ENCODE measurements around the gene POLR1D.

POLR1D gene

GRCh38 chr13:27599845-27600553 is 21.7 kb upstream of the POLR1D start:
- TF ChIP-seq GATA1 (IDR thresholded peaks at IDR 0.05; ENCODE audit: low read depth, low read length), result peak; percentile 64
- peak; percentile 59 for TF ChIP-seq POLR2A (IDR thresholded peaks at IDR 0.05; ENCODE audit: low read length)
- DNase-seq, result peak; percentile 88 to 94

- no peak for TF ChIP-seq POLR2A (IDR thresholded peaks at IDR 0.05; ENCODE audit: low read length)
- TF ChIP-seq GATA1 (IDR thresholded peaks at IDR 0.05; ENCODE audit: low read depth, low read length), result no peak
- DNase-seq, result peak; percentile 65 to 86
These were observed 21.0 kb upstream of the POLR1D start for GRCh38 chr13:27600711-27601110.

- peak in 1 of 2 experiments; percentile 48 for DNase-seq
- no peak for TF ChIP-seq GATA1 (IDR thresholded peaks at IDR 0.05; ENCODE audit: low read depth, low read length)
- TF ChIP-seq POLR2A (IDR thresholded peaks at IDR 0.05; ENCODE audit: low read length), result no peak
These were observed 20.5 kb upstream of the POLR1D start for GRCh38 chr13:27601208-27601607.

- DNase-seq, result no peak
- no peak for TF ChIP-seq GATA1 (IDR thresholded peaks at IDR 0.05; ENCODE audit: low read depth, low read length)
- TF ChIP-seq POLR2A (IDR thresholded peaks at IDR 0.05; ENCODE audit: low read length), result no peak
These were observed 19.9 kb upstream of the POLR1D start for GRCh38 chr13:27601803-27602202.

GRCh38 chr13:27605099-27605498 is 16.6 kb upstream of the POLR1D start:
- TF ChIP-seq GATA1 (IDR thresholded peaks at IDR 0.05; ENCODE audit: low read depth, low read length), result no peak
- no peak for TF ChIP-seq POLR2A (IDR thresholded peaks at IDR 0.05; ENCODE audit: low read length)
- peak; percentile 60 to 65 for DNase-seq

- TF ChIP-seq GATA1 (IDR thresholded peaks at IDR 0.05; ENCODE audit: low read depth, low read length), result no peak
- peak; percentile 29 for TF ChIP-seq POLR2A (IDR thresholded peaks at IDR 0.05; ENCODE audit: low read length)
- peak; percentile 61 to 71 for DNase-seq
These were observed 16.0 kb upstream of the POLR1D start for GRCh38 chr13:27605610-27606200.

GRCh38 chr13:27607125-27607524 is 14.6 kb upstream of the POLR1D start:
- TF ChIP-seq POLR2A (IDR thresholded peaks at IDR 0.05; ENCODE audit: low read length), result no peak
- TF ChIP-seq GATA1 (IDR thresholded peaks at IDR 0.05; ENCODE audit: low read depth, low read length), result no peak
- peak; percentile 36 to 72 for DNase-seq

GRCh38 chr13:27613628-27614027 is 8.1 kb upstream of the POLR1D start:
- no peak for DNase-seq
- TF ChIP-seq POLR2A (IDR thresholded peaks at IDR 0.05; ENCODE audit: low read length) (no peak), GATA1 (IDR thresholded peaks at IDR 0.05; ENCODE audit: low read depth, low read length) (no peak)

- DNase-seq, result no peak
These were observed 3.8 kb upstream of the POLR1D start for GRCh38 chr13:27617881-27618321.

GRCh38 chr13:27619093-27619727 is 2.5 kb upstream of the POLR1D start:
- peak; percentile 25 to 60 for DNase-seq
- TF ChIP-seq GATA1 (IDR thresholded peaks at IDR 0.05; ENCODE audit: low read depth, low read length) (no peak), POLR2A (IDR thresholded peaks at IDR 0.05; ENCODE audit: low read length) (no peak)

More at GRCh38 chr13:27617881-27618321, 3.8 kb upstream of the POLR1D start:
- TF ChIP-seq GATA1 (IDR thresholded peaks at IDR 0.05; ENCODE audit: low read depth, low read length), result no peak

GRCh38 chr13:27619728-27620376 is 1.8 kb upstream of the POLR1D start:
- peak; percentile 77 to 85 for DNase-seq

GRCh38 chr13:27620377-27621115 is 1.1 kb upstream of the POLR1D start, which contains the start of gene LNX2:
Gene LNX2 (minus strand): TSS chr13:27620529. CDS start chr13:27581703, 38,826 bp downstream.
- TF ChIP-seq POLR2A (IDR thresholded peaks at IDR 0.05; ENCODE audit: low read length) (peak; percentile 56), GATA1 (IDR thresholded peaks at IDR 0.05; ENCODE audit: low read depth, low read length) (no peak)
- peak; percentile 96 to 98 for DNase-seq

More at GRCh38 chr13:27619728-27620376, 1.8 kb upstream of the POLR1D start:
- TF ChIP-seq POLR2A (IDR thresholded peaks at IDR 0.05; ENCODE audit: low read length), result no peak
- no peak for TF ChIP-seq GATA1 (IDR thresholded peaks at IDR 0.05; ENCODE audit: low read depth, low read length)

GRCh38 chr13:27621116-27621365 is 651 bp upstream of the POLR1D start:
- DNase-seq, result no peak
- no peak for TF ChIP-seq GATA1 (IDR thresholded peaks at IDR 0.05; ENCODE audit: low read depth, low read length)
